Naive B cell (primary cell): ENCODE measurements around the gene SKIC2. TPM values are rescaled to one million over a fixed set of nuclear protein-coding genes. Genes with fewer than 3 reads are reported as not detected.
A peak's percentile ranks its signal among the peaks of the same experiment; 100 is the strongest.
"Not testable (repeated sequence)": the region's sequence is repeated elsewhere in the genome, so short reads cannot be mapped to it uniquely, and the experiment has no call there.

Experiments
- ATAC-seq, 2 donors: fragments of 150-1000 bp; cut with Tn5 transposase; 2 replicates each; pipeline ENCODE4 v1.10.0; 2021; ENCODE audit warnings: low read depth in 2 of 2, mild to moderate bottlenecking in 2 of 2, moderate library complexity in 2 of 2
- DNase-seq: peaks from one replicate; pipeline ENCODE4 v3.0.0; 2022
- H3K27ac Mint-ChIP-seq, 6 donors: one replicate each; pipeline ENCODE4 v1.8.0; 2020 to 2022; ENCODE audit warnings: mild to moderate bottlenecking in 6 of 6, mixed read lengths in 6 of 6, moderate library complexity in 5 of 6, inconsistent platforms in 2 of 6
- H3K27me3 Mint-ChIP-seq, 3 donors: one replicate each; pipeline ENCODE4 v1.8.0; 2021 to 2022; ENCODE audit warnings: mixed read lengths in 3 of 3, mild to moderate bottlenecking in 1 of 3
- H3K36me3 Mint-ChIP-seq, 2 donors: one replicate each; pipeline ENCODE4 v1.8.0; 2020 to 2022; ENCODE audit warnings: mixed read lengths in 2 of 2, inconsistent platforms in 1 of 2, mild to moderate bottlenecking in 1 of 2
- H3K4me1 Mint-ChIP-seq, 3 donors: one replicate each; pipeline ENCODE4 v1.8.0; 2020 to 2022; ENCODE audit warnings: mixed read lengths in 3 of 3, inconsistent platforms in 1 of 3, mild to moderate bottlenecking in 1 of 3, moderate library complexity in 1 of 3
- H3K4me3 Mint-ChIP-seq, 8 donors: one replicate each; pipeline ENCODE4 v1.8.0; 2020 to 2022; ENCODE audit warnings: mild to moderate bottlenecking in 8 of 8, mixed read lengths in 8 of 8, moderate library complexity in 8 of 8, inconsistent platforms in 2 of 8
- H3K9me3 Mint-ChIP-seq, 7 donors: one replicate each; pipeline ENCODE4 v1.8.0; 2020 to 2022; ENCODE audit warnings: mixed read lengths in 7 of 7, mild to moderate bottlenecking in 5 of 7, inconsistent platforms in 2 of 7, moderate library complexity in 1 of 7
- polyA plus RNA-seq, 6 donors: library from polyadenylated mRNA; unstranded; fragments of 300-500 nt; fragmentation: Illumina TruSeq; gene quantifications; one replicate each; pipeline ENCODE4 v1.2.3, GENCODE V29; 2021; ENCODE audit warnings: low read depth in 6 of 6

The SKIC2 gene
- polyA plus RNA-seq, 6 donors from 2014 or later, result 10.7 to 21.0 (median 18.1) TPM

DNA sequence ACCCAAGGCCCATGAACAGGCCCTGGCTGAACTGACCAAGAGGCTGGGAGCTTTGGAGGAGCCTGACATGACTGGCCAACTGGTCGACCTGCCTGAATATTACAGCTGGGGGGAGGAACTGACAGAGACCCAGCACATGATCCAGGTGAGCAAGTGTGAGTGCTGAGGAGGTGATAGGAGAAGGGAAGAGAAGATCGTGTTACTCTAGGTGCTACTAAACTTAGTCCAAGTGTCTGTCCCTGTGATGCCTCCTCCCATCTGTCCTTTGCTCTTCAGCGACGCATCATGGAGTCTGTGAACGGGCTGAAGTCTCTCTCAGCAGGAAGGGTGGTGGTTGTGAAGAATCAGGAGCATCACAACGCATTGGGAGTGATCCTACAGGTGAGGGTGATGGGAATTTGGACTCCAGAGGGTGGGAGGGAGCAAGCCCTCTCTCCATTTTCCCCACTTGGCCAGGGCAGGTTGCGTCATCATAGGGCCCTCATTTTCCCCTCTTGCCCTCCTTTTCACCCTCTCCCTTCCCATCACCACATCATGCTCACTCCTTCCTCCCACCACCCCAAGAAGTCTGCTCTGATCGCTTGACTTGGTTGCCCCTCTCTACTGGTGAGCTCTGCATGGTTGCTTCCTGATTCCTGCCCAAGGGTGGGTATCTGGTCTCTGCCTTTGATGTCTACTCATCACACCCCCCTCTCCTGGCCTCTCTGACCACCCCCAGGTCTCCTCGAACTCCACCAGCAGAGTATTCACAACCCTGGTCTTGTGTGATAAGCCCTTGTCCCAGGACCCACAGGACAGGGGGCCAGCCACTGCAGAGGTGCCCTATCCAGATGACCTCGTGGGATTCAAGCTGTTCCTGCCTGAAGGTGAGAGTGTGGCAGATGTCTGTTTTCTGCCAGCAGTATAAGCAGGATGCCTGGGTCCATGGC, 8.3 kb downstream of the SKIC2 start:
- no peak for ATAC-seq
- H3K9me3 Mint-ChIP-seq, result no peaks in the 10 kb centered on the region

DNA sequence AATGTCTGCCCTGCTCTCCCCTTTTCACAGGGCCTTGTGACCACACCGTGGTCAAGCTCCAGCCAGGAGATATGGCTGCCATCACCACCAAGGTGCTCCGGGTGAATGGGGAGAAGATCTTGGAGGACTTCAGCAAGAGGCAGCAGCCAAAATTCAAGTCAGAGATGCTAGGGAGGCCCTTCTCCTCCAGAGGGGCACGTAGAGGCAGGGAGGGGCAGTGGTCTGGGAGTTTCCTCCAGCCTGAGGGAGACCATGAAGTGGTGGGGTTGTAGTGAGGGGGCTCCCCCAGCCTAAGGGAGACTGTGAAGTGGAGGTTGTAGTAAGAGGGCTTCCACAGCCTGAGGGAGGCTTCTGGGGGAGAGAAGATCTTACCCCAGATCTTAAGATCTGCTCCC, 8.9 kb downstream of the SKIC2 start:
- Mint-ChIP-seq H3K4me3 (peak overlapping the region in 1 of 8 donors; percentile 56), H3K27me3 (no peaks in the 10 kb centered on the region), H3K9me3 (no peaks in the 10 kb centered on the region), H3K36me3 (peaks cover 8 to 33% of the 10 kb centered on the region in 2 donors), H3K27ac (peak overlapping the region in 3 of 6 donors; percentile 14 to 84 (median 49)), H3K4me1 (peaks cover 26 to 41% (median 35%) of the 10 kb centered on the region in 3 donors)
- ATAC-seq (no peak), DNase-seq (no peak)

More for the DNA sequence above, 8.3 kb downstream of the SKIC2 start:
- H3K4me1 Mint-ChIP-seq, result peaks cover 21 to 36% (median 30%) of the 10 kb centered on the region in 3 donors
- no peak for DNase-seq
- H3K27ac Mint-ChIP-seq, result peak overlapping the region in 4 of 6 donors; percentile 33 to 84 (median 57)
- H3K4me3 Mint-ChIP-seq, result peak overlapping the region in 1 of 8 donors; percentile 56
- peaks cover 8 to 39% of the 10 kb centered on the region in 2 donors for H3K36me3 Mint-ChIP-seq
- no peaks in the 10 kb centered on the region for H3K27me3 Mint-ChIP-seq

GRCh38 chr6:31968326-31968725, 9.4 kb downstream of the SKIC2 start:
- H3K27me3 Mint-ChIP-seq, result no peaks in the 10 kb centered on the region
- H3K36me3 Mint-ChIP-seq, result peaks cover 8 to 29% of the 10 kb centered on the region in 2 donors
- peaks cover 29 to 45% (median 39%) of the 10 kb centered on the region in 3 donors for H3K4me1 Mint-ChIP-seq
- no peak for ATAC-seq
- H3K27ac Mint-ChIP-seq, result peak overlapping the region in 3 of 6 donors; percentile 14 to 73 (median 49)
- DNase-seq, result no peak
- no peaks in the 10 kb centered on the region for H3K9me3 Mint-ChIP-seq
- H3K4me3 Mint-ChIP-seq, result no peak overlapping the region

GRCh38 chr6:31968791-31969711, 10.1 kb downstream of the SKIC2 start:
- H3K36me3 Mint-ChIP-seq, result peaks cover 8 to 29% of the 10 kb centered on the region in 2 donors
- ATAC-seq, result no peak
- H3K27me3 Mint-ChIP-seq, result no peaks in the 10 kb centered on the region
- peak overlapping the region in 3 of 6 donors; percentile 87 to 100 (median 100) for H3K27ac Mint-ChIP-seq
- H3K9me3 Mint-ChIP-seq, result no peaks in the 10 kb centered on the region
- H3K4me1 Mint-ChIP-seq, result peaks cover 30 to 46% (median 45%) of the 10 kb centered on the region in 3 donors
- no peak for DNase-seq
- H3K4me3 Mint-ChIP-seq, result peak overlapping the region in 5 of 8 donors; percentile 30 to 98 (median 75)

GRCh38 chr6:31969712-31970603, 11.0 kb downstream of the SKIC2 start:
- peaks cover 7 to 27% of the 10 kb centered on the region in 2 donors for H3K36me3 Mint-ChIP-seq
- H3K4me3 Mint-ChIP-seq, result peak overlapping the region; percentile 30 to 99 (median 74)
- no peak for ATAC-seq
- peak overlapping the region; percentile 89 to 100 (median 96) for H3K27ac Mint-ChIP-seq
- no peaks in the 10 kb centered on the region for H3K9me3 Mint-ChIP-seq
- H3K4me1 Mint-ChIP-seq, result peaks cover 30 to 48% (median 46%) of the 10 kb centered on the region in 3 donors
- DNase-seq, result no peak
- H3K27me3 Mint-ChIP-seq, result no peaks in the 10 kb centered on the region

DNA sequence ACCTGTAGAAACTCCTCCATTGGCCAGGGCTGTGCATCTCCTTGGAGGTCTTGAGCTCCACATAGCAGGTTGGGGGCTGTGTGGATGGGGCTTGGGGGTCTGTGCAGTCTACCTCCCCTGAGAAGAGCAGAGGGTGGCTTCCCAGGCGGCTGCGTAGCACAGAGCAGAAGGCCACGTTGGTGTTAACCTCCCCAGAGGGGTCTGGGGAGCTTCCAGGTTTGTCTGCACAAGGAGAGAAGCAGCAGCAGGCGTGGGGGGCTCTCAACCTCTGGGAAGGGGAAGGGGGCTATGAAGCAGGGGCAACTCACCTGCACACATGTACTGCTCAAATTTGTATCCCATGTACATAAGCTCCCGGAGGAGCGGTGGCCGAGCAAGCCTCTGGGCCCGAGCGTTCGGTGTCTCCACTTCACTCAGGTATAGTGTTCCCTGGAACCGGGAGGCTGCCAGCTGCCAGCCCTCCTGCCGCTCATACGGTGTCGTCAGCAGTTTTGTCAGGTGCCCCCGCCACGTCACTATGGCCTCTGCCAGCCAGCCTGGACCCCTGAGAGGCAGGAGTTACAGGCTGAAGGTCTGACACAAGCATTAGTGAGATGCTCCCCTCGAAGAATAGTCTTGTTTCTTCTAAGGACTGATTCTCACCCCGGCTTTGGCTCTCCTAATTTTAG, 11.8 kb downstream of the SKIC2 start:
- DNase-seq, result no peak
- Mint-ChIP-seq H3K36me3 (peaks cover 0 to 22% of the 10 kb centered on the region in 2 donors), H3K9me3 (no peaks in the 10 kb centered on the region), H3K4me3 (peak overlapping the region; percentile 57 to 99 (median 96)), H3K27ac (peak overlapping the region; percentile 100), H3K27me3 (no peaks in the 10 kb centered on the region), H3K4me1 (peaks cover 30 to 48% (median 46%) of the 10 kb centered on the region in 3 donors)
- ATAC-seq, result no peak

DNA sequence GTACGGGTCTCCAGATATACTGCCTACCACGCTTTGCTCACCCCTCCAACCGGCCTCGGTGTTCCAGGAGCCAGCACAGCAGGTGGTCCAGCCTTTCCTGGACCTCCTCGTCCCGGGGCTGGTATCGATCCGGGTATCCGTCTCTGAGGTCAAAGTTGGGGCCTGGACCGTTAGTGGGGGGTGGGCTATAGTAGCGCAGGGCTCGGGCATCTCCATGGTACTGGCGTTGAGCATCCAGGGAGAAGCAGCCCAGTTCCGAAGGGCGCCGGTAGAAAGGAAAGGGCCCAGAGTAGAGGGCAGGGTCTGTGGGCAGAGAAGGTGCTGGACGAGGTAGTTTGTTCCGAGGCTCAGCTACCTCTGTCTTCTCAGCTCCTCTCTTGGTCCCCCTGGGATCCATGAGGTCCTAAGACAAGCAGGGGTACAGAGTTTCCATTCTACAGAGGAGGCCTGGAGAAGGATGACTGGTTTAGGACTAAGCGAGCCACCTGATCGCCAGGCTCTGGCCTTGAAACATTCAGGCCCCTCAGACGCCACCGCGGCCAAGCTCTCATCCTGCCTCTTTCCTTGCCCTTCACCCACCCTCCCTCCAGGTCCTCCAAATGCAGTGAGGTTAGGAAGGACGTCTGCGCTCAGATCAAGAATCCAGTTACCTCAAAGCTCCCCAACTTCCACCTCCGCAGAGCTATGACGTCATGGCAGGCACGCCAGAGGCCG, 12.5 kb downstream of the SKIC2 start:
- Mint-ChIP-seq H3K27ac (peak overlapping the region; percentile 100), H3K36me3 (peaks cover 0 to 22% of the 10 kb centered on the region in 2 donors), H3K4me1 (peaks cover 30 to 48% (median 46%) of the 10 kb centered on the region in 3 donors), H3K9me3 (no peaks in the 10 kb centered on the region), H3K27me3 (no peaks in the 10 kb centered on the region), H3K4me3 (peak overlapping the region; percentile 88 to 100 (median 98))
- ATAC-seq (no peak), DNase-seq (no peak)

- Mint-ChIP-seq H3K4me3 (peak within 1 kb of the TSS; percentile 88 to 100 (median 98)), H3K36me3 (peaks cover 0 to 16% of the 10 kb centered on the region in 2 donors), H3K27me3 (no peaks in the 10 kb centered on the region), H3K27ac (peak within 1 kb of the TSS; percentile 100), H3K4me1 (peaks cover 30 to 48% (median 46%) of the 10 kb centered on the region in 3 donors), H3K9me3 (no peaks in the 10 kb centered on the region)
- ATAC-seq (peak; percentile 82 to 86), DNase-seq (peak; percentile 99)
Measured at GRCh38 chr6:31971993-31972708, 13.2 kb downstream of the SKIC2 start, which contains the start of gene DXO. TSS of gene DXO (minus strand) at chr6:31972138. CDS start at chr6:31971675, 463 bp downstream.

- ATAC-seq (no peak), DNase-seq (no peak)
- Mint-ChIP-seq H3K4me1 (peaks cover 30 to 44% (median 44%) of the 10 kb centered on the region in 3 donors), H3K27ac (peak overlapping the region; percentile 100), H3K27me3 (no peaks in the 10 kb centered on the region), H3K4me3 (peak overlapping the region; percentile 88 to 100 (median 98)), H3K36me3 (peaks cover 0 to 9% of the 10 kb centered on the region in 2 donors), H3K9me3 (no peaks in the 10 kb centered on the region)
Measured at GRCh38 chr6:31972709-31973350, 13.9 kb downstream of the SKIC2 start.

GRCh38 chr6:31976065-31976464, 17.1 kb downstream of the SKIC2 start:
- not testable (repeated sequence) for H3K9me3 Mint-ChIP-seq, H3K27ac Mint-ChIP-seq, H3K36me3 Mint-ChIP-seq, H3K4me3 Mint-ChIP-seq, H3K27me3 Mint-ChIP-seq, ATAC-seq, DNase-seq
- H3K4me1 Mint-ChIP-seq, result peaks cover 23 to 30% (median 27%) of the 10 kb centered on the region in 3 donors
